Nucleus accumbens (tissue), 56 donors: Measurements from ENCODE around the gene NECTIN1.

Experiments
- DNase-seq, 56 donors: peaks; one replicate each; lab custom pipeline; 2025; lab: John Stamatoyannopoulos, UW

The NECTIN1 gene

GRCh38 chr11:119699227-119699626 is 29.8 kb downstream of the NECTIN1 start:
- peak in 4 of 56 donors; percentile 9 to 34 (median 16) for DNase-seq

- DNase-seq = no peak
These were observed 31.1 kb downstream of the NECTIN1 start for GRCh38 chr11:119697882-119698281.

GRCh38 chr11:119697445-119697844 is 31.6 kb downstream of the NECTIN1 start:
- no peak for DNase-seq

GRCh38 chr11:119696378-119697222 is 32.4 kb downstream of the NECTIN1 start:
- DNase-seq = no peak

GRCh38 chr11:119694334-119694733 is 34.7 kb downstream of the NECTIN1 start:
- DNase-seq = peak in 1 of 56 donors; percentile 16

GRCh38 chr11:119693253-119693815 is 35.7 kb downstream of the NECTIN1 start:
- no peak for DNase-seq

- no peak for DNase-seq
These were observed 36.5 kb downstream of the NECTIN1 start for GRCh38 chr11:119692540-119692820.

GRCh38 chr11:119691701-119692539 is 37.1 kb downstream of the NECTIN1 start:
- DNase-seq = no peak

GRCh38 chr11:119691020-119691666 is 37.9 kb downstream of the NECTIN1 start:
- DNase-seq = no peak

- no peak for DNase-seq
These were observed 39.7 kb downstream of the NECTIN1 start for GRCh38 chr11:119689302-119689701.

GRCh38 chr11:119688356-119688755 is 40.6 kb downstream of the NECTIN1 start:
- DNase-seq = no peak

- DNase-seq = peak in 11 of 56 donors; percentile 9 to 50 (median 23)
These were observed 41.5 kb downstream of the NECTIN1 start for GRCh38 chr11:119687373-119688046.

- no peak for DNase-seq
These were observed 42.7 kb downstream of the NECTIN1 start for GRCh38 chr11:119686177-119686882.

- no peak for DNase-seq
These were observed 43.8 kb downstream of the NECTIN1 start for GRCh38 chr11:119685111-119685746.

- peak in 1 of 56 donors; percentile 43 for DNase-seq
These were observed 44.5 kb downstream of the NECTIN1 start for GRCh38 chr11:119684361-119685110.

GRCh38 chr11:119683783-119684182 is 45.2 kb downstream of the NECTIN1 start:
- DNase-seq = no peak

- peak in 5 of 56 donors; percentile 10 to 34 (median 27) for DNase-seq
These were observed 47.6 kb downstream of the NECTIN1 start for GRCh38 chr11:119681361-119681910.
